ENCODE measurements around the gene ARHGAP25. TPM values are rescaled to one million over a fixed set of nuclear protein-coding genes. Genes with fewer than 3 reads are reported as not detected.
A peak's percentile ranks its signal among the peaks of the same experiment; 100 is the strongest.

The ARHGAP25 gene
- total RNA-seq, 4 donors from 2014 or later = 4.9 to 82.5 (median 8.7) TPM

DNA sequence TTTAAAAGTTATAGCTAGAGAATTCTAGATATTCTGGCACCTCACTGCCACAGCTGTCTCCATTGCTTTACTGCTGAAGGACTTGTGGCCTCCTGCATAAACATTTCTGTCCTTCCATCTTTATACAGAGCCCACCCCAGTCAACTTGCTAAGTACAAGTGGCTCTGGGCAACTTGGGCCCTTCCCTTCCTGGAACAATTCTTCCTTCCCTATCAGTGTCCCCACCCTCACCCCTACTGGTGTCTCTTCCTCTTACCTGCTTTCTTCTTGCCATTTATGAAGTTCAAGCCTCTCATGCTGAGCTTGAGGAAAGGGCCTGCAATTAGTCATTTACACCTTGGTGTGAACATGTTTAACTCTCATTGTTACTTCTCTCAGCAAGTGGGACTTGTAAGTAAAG is 45.0 kb downstream of the ARHGAP25 start:
- Histone ChIP-seq H3K36me3 (no peaks in the 10 kb centered on the region), H3K27me3 (no peaks in the 10 kb centered on the region), H3K9me3 (no peaks in the 10 kb centered on the region), H3K4me3 (no peak overlapping the region), H3K27ac (peak overlapping the region in 2 of 4 donors; percentile 13 to 39), H3K4me1 (peaks cover 0 to 11% (median 2%) of the 10 kb centered on the region in 4 donors)
- DNase-seq = no peak
- TF ChIP-seq, protein P1, sequence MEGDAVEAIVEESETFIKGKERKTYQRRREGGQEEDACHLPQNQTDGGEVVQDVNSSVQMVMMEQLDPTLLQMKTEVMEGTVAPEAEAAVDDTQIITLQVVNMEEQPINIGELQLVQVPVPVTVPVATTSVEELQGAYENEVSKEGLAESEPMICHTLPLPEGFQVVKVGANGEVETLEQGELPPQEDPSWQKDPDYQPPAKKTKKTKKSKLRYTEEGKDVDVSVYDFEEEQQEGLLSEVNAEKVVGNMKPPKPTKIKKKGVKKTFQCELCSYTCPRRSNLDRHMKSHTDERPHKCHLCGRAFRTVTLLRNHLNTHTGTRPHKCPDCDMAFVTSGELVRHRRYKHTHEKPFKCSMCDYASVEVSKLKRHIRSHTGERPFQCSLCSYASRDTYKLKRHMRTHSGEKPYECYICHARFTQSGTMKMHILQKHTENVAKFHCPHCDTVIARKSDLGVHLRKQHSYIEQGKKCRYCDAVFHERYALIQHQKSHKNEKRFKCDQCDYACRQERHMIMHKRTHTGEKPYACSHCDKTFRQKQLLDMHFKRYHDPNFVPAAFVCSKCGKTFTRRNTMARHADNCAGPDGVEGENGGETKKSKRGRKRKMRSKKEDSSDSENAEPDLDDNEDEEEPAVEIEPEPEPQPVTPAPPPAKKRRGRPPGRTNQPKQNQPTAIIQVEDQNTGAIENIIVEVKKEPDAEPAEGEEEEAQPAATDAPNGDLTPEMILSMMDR (IDR thresholded peaks at IDR 0.05) = no peak
- TF ChIP-seq POLR2A (IDR thresholded peaks at IDR 0.05) = no peak

DNA sequence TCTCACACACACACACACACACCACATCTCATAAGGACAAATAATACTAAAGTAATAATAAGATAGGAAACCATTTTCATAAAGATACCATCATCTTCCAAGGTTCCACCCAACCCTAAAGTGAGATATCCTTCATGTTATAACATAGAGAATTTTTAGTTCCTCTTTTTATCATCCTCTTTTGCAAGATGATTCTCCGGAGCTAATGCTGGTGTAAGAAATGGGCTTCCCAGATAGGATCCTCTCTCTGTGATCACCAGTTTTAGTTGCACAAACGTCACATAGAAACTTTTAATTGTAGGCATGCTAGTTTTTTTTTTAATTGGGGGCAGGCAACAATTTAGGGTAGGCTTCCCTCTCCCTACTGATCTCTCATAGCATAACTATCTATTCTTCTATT is 49.6 kb downstream of the ARHGAP25 start:
- peaks cover 0 to 15% (median 6%) of the 10 kb centered on the region in 4 donors for H3K4me1 ChIP-seq
- TF ChIP-seq POLR2A (IDR thresholded peaks at IDR 0.05) = no peak
- TF ChIP-seq, protein P1 (IDR thresholded peaks at IDR 0.05) = no peak
- H3K36me3 ChIP-seq = peaks cover 0 to 10% (median 0%) of the 10 kb centered on the region in 3 donors
- H3K9me3 ChIP-seq = no peaks in the 10 kb centered on the region
- H3K27me3 ChIP-seq = no peaks in the 10 kb centered on the region
- no peak for DNase-seq
- no peak overlapping the region for H3K4me3 ChIP-seq
- peak overlapping the region in 2 of 4 donors; percentile 25 to 62 for H3K27ac ChIP-seq

DNA sequence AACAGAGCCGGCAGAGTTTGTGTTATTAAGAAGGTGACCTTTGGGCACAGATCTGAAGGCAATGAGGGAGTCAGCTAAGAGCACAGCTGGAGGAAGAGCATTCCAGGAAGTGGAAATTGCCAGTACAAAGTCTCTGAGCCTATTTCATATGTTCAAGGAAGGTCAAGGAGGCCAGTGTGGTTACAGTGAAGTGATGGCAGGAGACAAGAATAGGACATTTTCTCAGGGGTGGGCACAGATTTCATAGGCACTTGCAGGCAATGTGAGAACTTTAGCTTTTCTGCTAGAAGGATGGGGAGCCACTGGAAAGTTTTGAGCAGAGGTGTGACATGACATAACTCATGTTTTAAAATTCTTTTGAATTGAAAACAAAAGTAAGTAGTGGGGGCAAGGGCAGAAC is 50.3 kb downstream of the ARHGAP25 start:
- DNase-seq = no peak
- H3K9me3 ChIP-seq = no peaks in the 10 kb centered on the region
- H3K4me1 ChIP-seq = peaks cover 0 to 12% (median 5%) of the 10 kb centered on the region in 4 donors
- TF ChIP-seq, protein P1 (IDR thresholded peaks at IDR 0.05) = no peak
- TF ChIP-seq POLR2A (IDR thresholded peaks at IDR 0.05) = no peak
- no peak overlapping the region for H3K4me3 ChIP-seq
- no peaks in the 10 kb centered on the region for H3K27me3 ChIP-seq
- peak overlapping the region in 2 of 4 donors; percentile 25 to 62 for H3K27ac ChIP-seq
- H3K36me3 ChIP-seq = peaks cover 0 to 10% (median 0%) of the 10 kb centered on the region in 3 donors

DNA sequence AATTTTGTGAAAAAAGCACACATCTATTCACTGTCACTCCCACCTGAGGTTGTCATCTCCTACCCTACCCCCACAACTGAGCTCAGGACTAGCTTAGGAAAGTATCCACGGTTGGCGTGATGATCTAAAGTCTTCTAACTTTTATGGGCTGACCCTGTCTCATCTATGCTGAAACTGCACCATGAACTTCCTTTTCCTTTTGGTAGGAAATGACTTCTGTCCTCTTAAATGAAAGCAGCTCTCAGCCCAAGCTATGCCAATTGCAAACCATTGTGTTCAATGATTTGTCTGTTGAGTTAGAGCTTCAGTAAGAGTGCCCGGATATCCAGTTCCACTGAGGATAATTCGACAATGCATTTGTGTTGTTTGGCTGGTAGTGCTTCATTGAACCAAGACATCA is 52.7 kb downstream of the ARHGAP25 start:
- DNase-seq = no peak
- H3K36me3 ChIP-seq = peaks cover 0 to 10% (median 0%) of the 10 kb centered on the region in 3 donors
- H3K27ac ChIP-seq = peak overlapping the region in 2 of 4 donors; percentile 5 to 79
- no peaks in the 10 kb centered on the region for H3K27me3 ChIP-seq
- peaks cover 0 to 12% (median 5%) of the 10 kb centered on the region in 4 donors for H3K4me1 ChIP-seq
- no peak overlapping the region for H3K4me3 ChIP-seq
- no peaks in the 10 kb centered on the region for H3K9me3 ChIP-seq
- TF ChIP-seq, protein P1 (IDR thresholded peaks at IDR 0.05) = no peak
- TF ChIP-seq POLR2A (IDR thresholded peaks at IDR 0.05) = no peak

DNA sequence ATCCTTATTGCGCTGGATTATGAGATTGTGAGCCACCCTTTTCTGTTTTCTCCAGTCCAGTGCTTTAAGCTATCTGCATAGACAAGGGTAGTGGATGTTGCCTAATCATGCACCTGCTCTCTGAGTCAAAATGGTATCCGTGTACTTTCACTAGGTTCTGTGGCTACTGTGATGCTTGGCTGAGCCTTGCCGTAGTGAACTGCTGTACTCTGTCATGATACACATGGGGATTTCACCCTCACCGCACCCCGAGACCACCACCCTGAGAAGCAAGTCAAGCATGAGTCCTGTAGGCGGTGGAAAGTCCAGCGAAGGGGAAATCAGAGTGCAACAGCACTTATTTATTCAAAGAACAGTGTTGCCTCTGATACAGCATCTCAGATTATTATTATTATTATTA is 55.0 kb downstream of the ARHGAP25 start:
- Histone ChIP-seq H3K36me3 (peaks cover 0 to 10% (median 0%) of the 10 kb centered on the region in 3 donors), H3K9me3 (no peaks in the 10 kb centered on the region), H3K4me3 (no peak overlapping the region), H3K27ac (peak overlapping the region in 2 of 4 donors; percentile 64 to 79), H3K27me3 (no peaks in the 10 kb centered on the region), H3K4me1 (peaks cover 0 to 16% (median 5%) of the 10 kb centered on the region in 4 donors)
- TF ChIP-seq POLR2A (IDR thresholded peaks at IDR 0.05) = no peak
- peak in 2 of 3 donors; percentile 89 for DNase-seq

DNA sequence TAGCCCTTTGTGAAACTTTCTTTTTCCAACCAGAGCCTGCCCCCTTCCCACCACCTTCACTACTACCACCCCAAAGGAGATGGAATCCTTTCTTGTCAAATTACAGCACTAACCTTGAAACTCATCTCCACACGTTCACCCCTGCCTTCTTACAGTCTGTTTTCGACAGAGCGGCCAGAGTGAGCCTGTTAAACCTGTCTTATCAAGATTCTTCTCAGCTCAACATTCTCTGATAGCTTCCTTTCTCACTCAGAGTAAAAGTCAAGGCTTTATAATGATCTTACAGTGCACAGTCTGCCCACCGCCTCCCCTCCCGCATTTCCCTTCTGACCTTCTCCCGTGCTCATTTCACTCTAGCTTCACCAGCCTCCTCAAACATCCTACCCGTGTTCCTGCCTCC is 56.0 kb downstream of the ARHGAP25 start:
- Histone ChIP-seq H3K9me3 (no peaks in the 10 kb centered on the region), H3K27ac (peak overlapping the region in 2 of 4 donors; percentile 63 to 79), H3K36me3 (peaks cover 0 to 10% (median 0%) of the 10 kb centered on the region in 3 donors), H3K27me3 (no peaks in the 10 kb centered on the region), H3K4me3 (no peak overlapping the region), H3K4me1 (peaks cover 0 to 20% (median 2%) of the 10 kb centered on the region in 4 donors)
- DNase-seq = no peak
- no peak for TF ChIP-seq POLR2A (IDR thresholded peaks at IDR 0.05)
- TF ChIP-seq, protein P1 (IDR thresholded peaks at IDR 0.05) = no peak
